NCI-H2029 treated with DMSO at 0.1 percent for 48 hours (cell line): Measurements from ENCODE around the gene RFXANK.
A peak's percentile ranks its signal among the peaks of the same experiment; 100 is the strongest.
"Not testable (repeated sequence)": the region's sequence is repeated elsewhere in the genome, so short reads cannot be mapped to it uniquely, and the experiment has no call there.

ENCODE experiments used
- DNase-seq: peaks from one replicate; lab custom pipeline; 2025; lab: John Stamatoyannopoulos, UW

The RFXANK gene

GRCh38 chr19:19170053-19170872, 21.8 kb upstream of the RFXANK start, which contains the start of gene MEF2B:
TSS of gene MEF2B (minus strand) at chr19:19170263. CDS start at chr19:19150735, 19,528 bp downstream.
- DNase-seq = peak; percentile 14

DNA sequence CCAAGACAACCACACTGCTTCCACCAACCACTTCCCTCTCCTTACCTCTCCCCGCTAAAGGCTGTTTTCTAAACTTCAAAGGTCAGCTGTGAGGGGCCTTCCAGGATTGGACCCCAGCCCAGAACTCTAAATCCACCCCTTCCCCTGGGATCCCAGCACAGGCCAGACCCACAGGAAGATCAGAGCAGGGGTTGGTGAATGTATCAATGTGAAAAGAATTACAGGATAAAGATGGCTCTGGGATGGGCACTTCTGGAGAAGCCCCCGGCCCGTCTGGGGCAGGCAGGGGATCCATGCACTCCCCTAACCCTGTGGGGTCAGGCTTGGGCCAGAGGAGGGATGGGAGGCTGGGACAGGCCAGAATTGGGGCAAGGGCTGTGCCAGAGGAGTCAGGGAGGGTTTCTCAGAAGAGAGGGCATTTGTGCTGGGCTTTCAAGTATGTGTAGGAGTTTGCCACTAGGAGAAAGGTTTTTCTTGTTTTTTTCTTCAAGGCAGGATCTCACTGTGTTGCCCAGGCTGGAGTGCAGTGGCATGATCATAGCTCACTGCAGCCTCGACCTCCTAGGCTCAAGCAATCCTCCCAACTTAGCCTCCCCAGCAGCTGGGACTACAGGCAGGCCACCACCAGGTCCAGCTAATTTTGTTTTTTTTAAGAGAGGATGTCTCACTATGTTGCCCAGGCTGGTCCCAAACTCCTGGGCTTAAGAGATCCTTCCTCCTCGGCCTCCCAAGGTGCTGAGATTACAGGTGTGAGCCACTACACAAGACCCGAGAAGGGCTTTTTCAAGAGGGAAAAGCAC, 21.0 kb upstream of the RFXANK start:
- no peak for DNase-seq

GRCh38 chr19:19171821-19172532, 20.1 kb upstream of the RFXANK start:
- no peak for DNase-seq

- not testable (repeated sequence) for DNase-seq
These were observed 18.8 kb upstream of the RFXANK start for GRCh38 chr19:19173243-19173642.

GRCh38 chr19:19176950-19177349, 15.1 kb upstream of the RFXANK start:
- no peak for DNase-seq

DNA sequence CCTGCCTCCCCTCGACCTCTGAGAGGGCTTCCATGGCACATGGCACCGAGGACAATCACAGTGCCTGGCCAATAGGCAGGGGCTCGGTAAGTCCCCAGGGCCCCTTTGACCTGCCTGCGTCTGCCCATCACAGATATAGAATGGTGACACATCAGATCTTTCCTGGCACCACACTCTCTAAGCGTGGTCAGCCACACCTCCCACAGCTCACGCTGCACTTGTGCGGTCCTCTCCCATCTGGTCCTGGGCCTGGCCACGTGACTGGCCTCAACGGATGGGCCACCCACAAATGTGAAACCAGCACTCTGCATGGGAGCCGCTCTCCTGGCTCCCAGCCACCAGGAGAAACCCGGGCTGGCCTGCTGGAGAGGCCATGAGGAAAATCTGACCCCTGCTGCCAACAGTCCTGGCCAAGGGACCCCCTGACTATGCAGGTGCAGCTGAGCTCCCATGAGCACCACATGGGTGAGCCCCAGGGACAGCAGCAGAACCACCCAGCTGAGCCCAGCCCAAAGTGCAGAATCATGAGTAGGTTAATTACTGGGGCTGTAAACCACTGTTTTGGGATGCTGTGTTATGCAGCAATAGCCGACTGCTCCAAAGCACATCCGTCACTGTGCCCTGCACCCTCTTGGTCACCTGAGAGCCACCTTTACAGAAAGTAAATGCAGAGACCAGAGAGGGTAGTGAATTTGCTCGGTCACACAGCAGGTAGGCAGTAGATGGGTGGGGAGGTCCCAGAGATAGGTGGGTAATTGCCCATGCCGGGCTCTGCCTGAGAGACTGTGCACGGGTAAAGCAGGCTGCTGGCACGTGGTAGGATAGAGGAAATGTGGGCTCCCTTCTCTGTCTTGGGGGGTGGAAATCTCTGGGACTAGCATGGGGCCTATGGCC, 12.3 kb upstream of the RFXANK start:
- DNase-seq = no peak

DNA sequence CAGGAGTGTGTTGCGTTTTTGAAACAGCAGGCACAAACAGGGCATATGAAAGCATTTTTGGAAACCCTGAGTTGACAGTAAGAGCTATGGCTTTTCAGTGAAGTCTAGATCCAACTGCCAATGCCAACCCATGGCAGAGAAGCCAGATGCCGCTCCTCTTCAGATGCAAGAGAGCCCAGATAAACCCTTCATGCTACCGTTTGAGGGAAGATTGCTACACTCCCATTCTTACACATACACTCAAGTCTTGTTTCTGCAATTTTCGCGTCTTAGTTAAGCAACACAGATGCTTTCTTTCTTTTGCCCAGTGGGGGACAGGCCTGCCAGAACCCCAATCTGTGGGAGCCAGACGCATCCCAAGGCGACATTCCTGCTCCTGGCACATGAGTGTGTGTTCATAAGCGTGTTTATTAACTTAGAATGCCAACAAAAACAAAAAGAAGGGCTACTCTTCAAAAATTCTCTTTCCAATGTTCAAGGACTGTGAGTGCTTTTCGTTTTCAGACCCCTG, 10.5 kb upstream of the RFXANK start:
- DNase-seq = no peak

GRCh38 chr19:19185853-19186740, 6.0 kb upstream of the RFXANK start:
- DNase-seq = no peak

DNA sequence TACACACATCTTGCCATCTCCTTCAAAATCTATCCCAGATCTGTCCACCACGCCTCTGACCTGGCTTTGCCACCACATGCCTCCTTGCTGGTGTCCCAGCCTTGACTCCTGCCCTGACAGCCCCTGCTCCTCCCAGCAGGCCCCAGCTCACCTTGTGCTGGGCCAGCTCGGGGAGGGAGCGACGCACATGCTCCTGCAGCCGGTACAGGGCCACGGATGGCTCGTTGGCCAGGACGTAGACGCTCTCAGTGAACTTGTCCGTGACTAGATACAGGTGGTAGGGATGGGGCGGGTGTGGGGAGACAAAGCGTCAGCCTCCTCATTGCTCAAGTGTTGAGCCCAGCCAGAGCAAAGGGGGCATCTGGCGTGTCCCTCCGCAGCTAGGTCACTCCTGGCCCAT, 5.3 kb upstream of the RFXANK start:
- no peak for DNase-seq

GRCh38 chr19:19191768-19192077, 335 bp upstream of the RFXANK start:
- no peak for DNase-seq

DNA sequence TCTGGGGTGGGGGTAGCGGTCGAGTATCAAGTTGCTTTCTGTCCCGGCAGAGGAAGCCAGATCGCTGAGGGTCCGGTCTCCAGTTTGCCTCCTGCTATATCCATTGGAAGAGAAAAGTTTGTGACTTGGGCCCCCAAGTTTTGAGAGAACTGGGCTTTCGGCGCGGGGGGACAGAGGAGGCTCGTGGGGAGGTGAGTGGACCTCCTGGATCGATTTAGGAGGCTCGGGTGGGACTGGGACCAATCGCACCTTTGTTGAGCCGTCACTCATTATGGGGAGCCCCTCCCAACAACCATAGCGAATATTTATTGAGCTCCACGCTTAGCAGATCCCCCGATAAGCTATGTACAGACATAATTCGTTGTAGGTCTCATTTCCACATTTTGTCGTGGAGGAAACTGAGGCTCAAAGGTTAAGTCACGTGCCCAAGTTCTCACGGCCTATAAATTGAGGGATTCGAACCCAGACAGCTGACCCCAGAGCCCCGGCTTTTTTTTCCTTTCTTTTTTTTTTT, 909 bp downstream of the RFXANK start:
- no peak for DNase-seq

DNA sequence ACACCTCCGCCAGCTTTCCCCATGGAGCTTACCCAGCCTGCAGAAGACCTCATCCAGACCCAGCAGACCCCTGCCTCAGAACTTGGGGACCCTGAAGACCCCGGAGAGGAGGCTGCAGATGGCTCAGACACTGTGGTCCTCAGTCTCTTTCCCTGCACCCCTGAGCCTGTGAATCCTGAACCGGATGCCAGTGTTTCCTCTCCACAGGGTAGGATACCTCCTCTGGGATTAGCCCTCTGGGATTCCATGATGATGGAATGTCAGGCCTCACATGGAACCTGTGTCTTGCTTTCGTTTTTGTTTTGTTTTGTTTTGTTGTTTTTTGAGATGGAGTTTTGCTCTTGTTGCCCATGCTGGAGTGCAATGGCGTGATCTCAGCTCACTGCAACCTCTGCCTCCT, 1.9 kb downstream of the RFXANK start:
- no peak for DNase-seq

- no peak for DNase-seq
These were observed 9.9 kb downstream of the RFXANK start for GRCh38 chr19:19201697-19202630.

DNA sequence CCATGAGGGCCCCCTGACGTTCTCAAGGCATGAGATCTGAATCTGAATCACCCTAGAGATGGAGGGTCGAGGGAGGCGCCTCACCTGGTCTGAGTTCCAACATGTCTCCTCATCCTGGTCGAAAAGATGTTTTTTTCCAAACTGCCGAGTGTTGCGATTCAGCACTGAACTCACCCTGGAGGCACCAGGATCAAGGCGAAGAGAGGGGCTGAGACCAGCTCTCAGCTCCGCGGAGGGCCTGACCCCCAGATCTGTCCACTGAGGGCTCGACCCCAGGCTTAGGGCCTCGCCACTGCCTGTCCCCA, 10.6 kb downstream of the RFXANK start:
- DNase-seq = no peak

GRCh38 chr19:19203012-19203856, 11.2 kb downstream of the RFXANK start, which contains the start of gene NR2C2AP:
TSS of gene NR2C2AP (minus strand) at chr19:19203414. CDS start at chr19:19203060, 354 bp downstream.
- peak; percentile 67 for DNase-seq

DNA sequence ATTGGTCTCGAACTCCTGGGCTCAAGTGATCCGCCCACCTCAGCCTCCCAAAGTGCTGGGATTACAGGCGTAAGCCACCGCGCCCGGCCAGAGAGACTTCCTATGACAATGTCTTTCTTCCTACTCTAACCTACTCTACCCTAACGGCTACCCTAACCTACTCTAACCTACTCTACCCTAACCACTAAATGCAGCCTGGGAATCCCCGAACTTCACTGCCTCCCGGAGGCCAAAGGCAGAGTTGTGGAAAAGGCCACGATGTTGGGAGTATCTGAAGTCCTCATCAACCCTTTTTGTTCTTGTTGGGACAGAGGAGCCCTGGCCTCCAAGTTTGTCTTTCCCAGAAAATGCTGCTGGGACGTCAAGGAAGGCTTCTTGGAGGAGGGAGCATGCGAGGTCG, 12.1 kb downstream of the RFXANK start:
- DNase-seq = no peak

- no peak for DNase-seq
These were observed 13.7 kb downstream of the RFXANK start for GRCh38 chr19:19205416-19206410.
